Natural killer cell (primary cell): Measurements from ENCODE around the gene HAGH. TPM values are rescaled to one million over a fixed set of nuclear protein-coding genes. Genes with fewer than 3 reads are reported as not detected.

ENCODE experiments used
- ATAC-seq, 3 donors: fragments of 150-1000 bp in 2 of 3; fragments of 200-7000 bp in 1 of 3; cut with Tn5 transposase; 1 replicate in 1 of 3; 2 replicates in 2 of 3; pipeline ENCODE4 v1.10.0; 2021; ENCODE audit warnings: mild to moderate bottlenecking in 2 of 3, moderate library complexity in 2 of 3
- DNase-seq, 2 donors: peaks; one replicate each; pipeline versions ENCODE4 v3.0.0 to v3.0.0-alpha.2; 2013 to 2021; ENCODE audit warnings: mixed read lengths in 1 of 2
- H3K27ac ChIP-seq: one replicate; pipeline ENCODE4 v1.5.1; 2013; ENCODE audit warnings: mild to moderate bottlenecking, low read length
- H3K27me3 ChIP-seq: one replicate; pipeline ENCODE4 v1.6.1; 2013; ENCODE audit warnings: low read length; ENCODE audit not compliant: control insufficient read depth, insufficient read depth
- H3K36me3 ChIP-seq: one replicate; pipeline ENCODE4 v1.6.1; 2013; ENCODE audit warnings: low read length; ENCODE audit not compliant: control insufficient read depth, insufficient read depth
- H3K4me1 ChIP-seq: one replicate; pipeline ENCODE4 v1.6.1; 2013; ENCODE audit warnings: low read length; ENCODE audit not compliant: control insufficient read depth, insufficient read depth
- H3K4me3 ChIP-seq: one replicate; pipeline ENCODE4 v1.5.1; 2013; ENCODE audit warnings: low read length
- H3K9me3 ChIP-seq: one replicate; pipeline ENCODE4 v1.6.1; 2013; ENCODE audit warnings: low read length; ENCODE audit not compliant: control insufficient read depth, insufficient read depth
- H3K27ac Mint-ChIP-seq, 2 donors: one replicate each; pipeline ENCODE4 v1.8.0; 2022; ENCODE audit warnings: mild to moderate bottlenecking in 2 of 2, mixed read lengths in 2 of 2, moderate library complexity in 1 of 2
- H3K27me3 Mint-ChIP-seq, 2 donors: one replicate each; pipeline ENCODE4 v1.8.0; 2022; ENCODE audit warnings: low read depth in 2 of 2, mixed read lengths in 2 of 2
- H3K36me3 Mint-ChIP-seq: one replicate; pipeline ENCODE4 v1.8.0; 2022; ENCODE audit warnings: mixed read lengths
- H3K4me1 Mint-ChIP-seq, 2 donors: one replicate each; pipeline ENCODE4 v1.8.0; 2022; ENCODE audit warnings: mixed read lengths in 2 of 2
- H3K4me3 Mint-ChIP-seq: one replicate; pipeline ENCODE4 v1.8.0; 2022; ENCODE audit warnings: mild to moderate bottlenecking, moderate library complexity, mixed read lengths
- H3K9me3 Mint-ChIP-seq, 2 donors: one replicate each; pipeline ENCODE4 v1.8.0; 2022; ENCODE audit warnings: mixed read lengths in 2 of 2
- CTCF ChIP-seq: fragments of 200-600 bp; IDR thresholded peaks from one replicate; pipeline ENCODE4 v1.8.0; 2022; ENCODE audit warnings: antibody characterized with exemption
- WGBS: methylation state at CpG from one replicate; pipeline ENCODE4 v1.1.7; 2013; ENCODE audit warnings: missing lambda C conversion rate; ENCODE audit not compliant: insufficient coverage; 5-methylcytosine and 5-hydroxymethylcytosine counted together
- intact Hi-C: fragments of 100-400 bp; cut with micrococcal nuclease; formaldehyde crosslinking; loops from one replicate; pipeline ENCODE4 v1.14.2; 2022
- total RNA-seq, 4 donors: library from RNA; stranded (reverse); fragments of 120-200 nt in 1 of 4; gene quantifications; one replicate each; pipeline versions ENCODE4 v1.2.3 to v1.2.4, GENCODE V29; 2013 to 2022

HAGH gene
- total RNA-seq, 3 donors from 2014 or later (not counting 1 experiment from before 2014, with no cell fraction given), result 27.8 to 38.4 (median 37.5) TPM

DNA sequence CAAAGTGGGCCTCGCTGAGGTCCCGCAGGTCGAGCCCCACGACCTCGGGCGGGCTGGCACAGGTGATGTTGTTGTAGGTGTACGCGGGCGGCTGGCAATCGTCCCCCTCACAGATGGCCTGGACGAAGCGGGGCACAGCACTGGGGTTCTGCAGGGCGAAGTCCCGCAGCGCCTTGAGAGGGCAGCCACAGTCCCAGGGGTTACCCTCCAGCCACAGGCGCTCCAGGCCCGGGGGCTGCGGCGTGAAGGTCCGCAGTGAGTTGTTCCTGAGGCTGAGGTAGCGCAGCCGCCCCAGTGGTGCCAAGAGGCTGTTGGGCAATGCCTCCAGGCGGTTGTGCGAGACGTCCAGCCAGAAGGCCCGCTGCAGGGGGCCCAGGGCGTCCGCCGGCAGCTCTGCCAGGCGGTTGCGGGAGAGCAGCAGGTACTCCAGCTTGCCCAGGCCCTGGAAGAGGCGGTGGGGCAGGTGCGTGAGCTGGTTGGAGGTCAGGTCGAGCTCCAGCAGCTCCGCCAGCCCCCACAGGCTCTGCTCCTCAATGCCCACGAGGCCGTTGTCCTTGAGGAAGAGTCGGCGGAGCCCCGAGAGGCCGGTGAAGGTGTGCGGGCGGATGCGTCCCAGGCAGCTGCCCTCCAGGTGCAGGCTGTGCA is 35.9 kb downstream of the HAGH start:
- no peaks in the 10 kb centered on the region for H3K36me3 Mint-ChIP-seq
- WGBS, result 95% methylated on average over 44 of the region's 44 CpGs
- no peak for DNase-seq

DNA sequence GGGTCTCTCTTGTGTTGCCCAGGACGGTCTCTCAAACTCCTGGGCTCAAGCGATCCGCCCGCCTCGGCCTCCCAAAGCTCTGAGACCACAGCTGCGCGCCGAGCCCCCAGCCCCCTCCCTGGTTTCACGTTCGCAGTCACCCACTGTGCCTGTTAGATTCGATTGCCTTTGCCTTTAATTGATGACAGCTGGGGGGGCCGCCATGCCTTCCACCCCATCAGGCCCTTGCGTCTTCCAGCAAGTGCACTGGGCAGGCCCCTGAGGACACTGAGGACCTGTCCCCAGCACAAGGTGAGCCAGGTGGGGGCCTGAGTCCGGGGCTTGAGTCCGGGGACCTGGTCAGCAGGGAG is 36.4 kb downstream of the HAGH start:
- intact Hi-C loops, result no loop called here
- Histone ChIP-seq H3K27ac (no peak overlapping the region), H3K9me3 (no peaks in the 10 kb centered on the region), H3K36me3 (peaks cover 20% of the 10 kb centered on the region), H3K27me3 (no peaks in the 10 kb centered on the region), H3K4me1 (peaks cover 5% of the 10 kb centered on the region), H3K4me3 (no peak overlapping the region)
- Mint-ChIP-seq H3K4me3 (no peak overlapping the region), H3K27me3 (no peaks in the 10 kb centered on the region), H3K9me3 (no peaks in the 10 kb centered on the region), H3K27ac (no peak overlapping the region), H3K36me3 (no peaks in the 10 kb centered on the region), H3K4me1 (peaks cover 6 to 9% of the 10 kb centered on the region in 2 donors)
- TF ChIP-seq CTCF, result no peak
- WGBS, result 98% methylated on average over 15 of the region's 15 CpGs
- no peak for ATAC-seq
- DNase-seq, result no peak

More for the DNA sequence above, 35.9 kb downstream of the HAGH start:
- Histone ChIP-seq H3K9me3 (no peaks in the 10 kb centered on the region), H3K4me3 (no peak overlapping the region), H3K27me3 (no peaks in the 10 kb centered on the region), H3K36me3 (peaks cover 20% of the 10 kb centered on the region), H3K27ac (no peak overlapping the region), H3K4me1 (no peaks in the 10 kb centered on the region)
- intact Hi-C loops, result no loop called here
- TF ChIP-seq CTCF, result no peak
- Mint-ChIP-seq H3K9me3 (no peaks in the 10 kb centered on the region), H3K27ac (no peak overlapping the region), H3K27me3 (no peaks in the 10 kb centered on the region), H3K4me3 (no peak overlapping the region), H3K4me1 (peaks cover 6% of the 10 kb centered on the region in 2 donors)
- ATAC-seq, result no peak

DNA sequence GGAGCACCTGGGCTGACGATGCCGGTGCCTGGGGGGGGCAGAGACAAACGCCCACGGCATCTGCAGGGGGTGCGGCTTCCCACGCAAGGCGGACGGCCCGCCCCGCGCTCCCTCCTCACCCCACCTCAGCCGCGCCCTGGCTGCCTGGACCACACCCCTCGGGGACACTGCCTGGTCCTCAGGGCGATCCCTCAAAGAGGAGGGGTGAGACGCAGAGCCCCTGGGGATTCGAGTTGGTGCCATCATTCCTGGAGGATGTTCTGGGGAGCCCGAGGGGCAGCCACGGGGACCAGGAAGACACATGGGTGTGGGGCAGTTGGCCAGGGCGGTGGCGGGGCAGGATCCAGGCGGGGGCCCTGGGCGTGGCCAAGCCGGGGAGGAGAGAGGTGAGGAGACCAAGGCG is 37.0 kb downstream of the HAGH start:
- Mint-ChIP-seq H3K27me3 (no peaks in the 10 kb centered on the region), H3K36me3 (no peaks in the 10 kb centered on the region)
- ATAC-seq, result no peak

More for the DNA sequence above, 37.0 kb downstream of the HAGH start:
- Histone ChIP-seq H3K27ac (no peak overlapping the region), H3K36me3 (peaks cover 20% of the 10 kb centered on the region), H3K27me3 (no peaks in the 10 kb centered on the region), H3K4me1 (peaks cover 8% of the 10 kb centered on the region), H3K9me3 (no peaks in the 10 kb centered on the region), H3K4me3 (no peak overlapping the region)
- DNase-seq, result no peak
- Mint-ChIP-seq H3K27ac (no peak overlapping the region), H3K4me1 (peaks cover 6 to 13% of the 10 kb centered on the region in 2 donors), H3K9me3 (no peaks in the 10 kb centered on the region), H3K4me3 (no peak overlapping the region)
- WGBS, result 92% methylated on average over 25 of the region's 25 CpGs
- intact Hi-C loops, result no loop called here
- no peak for TF ChIP-seq CTCF
